ENCODE measurements around the gene PEX14.

PEX14 gene

DNA sequence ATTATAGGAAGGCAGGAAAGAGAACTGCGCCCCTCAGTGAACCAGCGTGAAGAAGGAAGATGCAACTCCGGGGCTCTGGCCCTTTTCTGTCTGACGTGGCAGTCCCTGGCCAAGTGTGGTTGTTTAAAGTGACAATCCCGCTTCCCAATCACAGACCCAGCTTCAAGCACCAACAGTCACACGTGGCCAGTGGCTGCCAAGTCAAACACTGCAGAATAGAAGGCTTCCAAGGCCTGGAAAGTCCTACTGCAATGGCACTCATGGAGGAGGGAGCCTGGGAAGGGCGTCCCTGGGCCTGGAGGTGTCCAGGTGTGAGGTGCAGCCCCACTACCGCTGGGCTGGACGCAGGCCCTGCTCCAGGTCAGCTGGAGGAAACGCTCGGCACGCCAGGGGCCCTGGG is 177.9 kb downstream of the PEX14 start:
- no peak for DNase-seq

DNA sequence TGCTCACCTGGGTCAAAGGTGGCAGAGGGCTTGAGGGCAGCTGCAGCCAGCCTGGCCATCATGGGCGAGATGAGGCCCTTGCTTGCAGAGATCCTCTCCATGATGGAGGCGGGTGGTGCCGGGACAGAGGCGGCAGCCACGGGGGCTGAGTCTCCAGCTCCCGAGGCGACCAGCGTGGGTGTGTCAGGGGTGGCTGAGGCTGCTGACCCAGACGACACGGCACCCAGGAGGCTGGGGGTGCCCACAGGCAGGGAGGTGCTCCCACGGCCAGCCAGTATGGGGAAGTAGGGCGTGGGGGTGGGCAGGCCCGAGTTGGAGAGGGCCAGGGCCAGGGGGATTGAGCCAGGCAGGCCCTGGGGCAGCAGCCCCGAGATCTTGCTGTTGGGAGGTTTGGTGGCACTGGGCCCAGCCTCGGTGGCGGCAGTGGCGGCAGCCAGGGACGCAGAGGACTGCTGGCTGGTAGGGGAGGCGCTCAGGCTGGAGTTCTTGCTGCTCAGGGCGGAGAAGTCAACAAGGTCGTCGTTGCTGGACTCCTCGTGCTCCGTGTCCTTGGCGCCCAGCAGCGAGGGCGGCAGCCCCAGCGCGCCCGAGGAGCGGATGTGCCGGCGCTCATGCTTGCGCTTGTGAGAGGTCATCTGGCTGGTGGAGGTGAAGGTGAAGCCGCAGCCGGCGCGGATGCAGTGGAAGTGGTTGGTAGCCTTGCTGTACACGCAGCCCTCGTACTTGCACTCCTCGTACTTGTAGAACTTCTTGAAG is 178.8 kb downstream of the PEX14 start:
- DNase-seq = no peak

DNA sequence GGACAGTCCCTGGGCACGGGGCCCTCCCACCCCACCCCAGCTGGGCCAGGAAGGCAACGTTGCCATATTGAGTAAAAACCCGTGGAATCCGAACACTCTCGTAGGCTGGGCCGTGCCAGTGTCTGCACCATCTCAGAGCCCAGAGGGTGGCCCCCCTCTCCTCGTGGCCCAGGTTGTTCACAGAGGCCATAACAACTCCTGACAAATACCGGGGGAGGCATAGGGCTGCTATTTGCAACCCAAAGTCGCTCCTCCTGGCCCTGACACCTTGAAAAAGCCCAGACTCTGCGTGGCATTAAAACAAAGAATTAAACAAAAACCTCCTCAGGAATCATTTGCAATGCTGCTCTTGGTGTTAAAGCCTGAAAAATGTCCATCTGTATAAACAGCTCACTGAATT is 180.3 kb downstream of the PEX14 start:
- DNase-seq = no peak

DNA sequence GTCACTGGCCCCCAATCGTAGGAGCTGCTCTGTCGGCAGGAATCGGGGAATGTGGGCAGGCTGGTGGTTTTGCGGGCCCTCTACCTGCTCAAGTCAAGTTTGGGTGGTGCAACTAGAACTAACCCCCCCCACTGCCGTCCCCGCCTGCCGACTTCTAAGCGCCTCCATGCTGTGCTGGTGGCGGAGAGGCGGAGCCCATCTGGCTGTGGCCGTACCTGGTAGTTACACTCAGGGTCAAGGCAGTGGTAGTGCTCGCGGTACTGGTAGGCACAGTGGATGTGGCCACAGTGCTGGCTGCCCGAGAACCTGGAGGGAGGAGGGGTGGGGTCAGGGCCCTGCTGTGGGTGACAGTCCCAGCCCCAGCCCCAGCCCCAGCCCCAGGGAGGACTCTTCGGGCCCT is 181.7 kb downstream of the PEX14 start:
- no peak for DNase-seq

DNA sequence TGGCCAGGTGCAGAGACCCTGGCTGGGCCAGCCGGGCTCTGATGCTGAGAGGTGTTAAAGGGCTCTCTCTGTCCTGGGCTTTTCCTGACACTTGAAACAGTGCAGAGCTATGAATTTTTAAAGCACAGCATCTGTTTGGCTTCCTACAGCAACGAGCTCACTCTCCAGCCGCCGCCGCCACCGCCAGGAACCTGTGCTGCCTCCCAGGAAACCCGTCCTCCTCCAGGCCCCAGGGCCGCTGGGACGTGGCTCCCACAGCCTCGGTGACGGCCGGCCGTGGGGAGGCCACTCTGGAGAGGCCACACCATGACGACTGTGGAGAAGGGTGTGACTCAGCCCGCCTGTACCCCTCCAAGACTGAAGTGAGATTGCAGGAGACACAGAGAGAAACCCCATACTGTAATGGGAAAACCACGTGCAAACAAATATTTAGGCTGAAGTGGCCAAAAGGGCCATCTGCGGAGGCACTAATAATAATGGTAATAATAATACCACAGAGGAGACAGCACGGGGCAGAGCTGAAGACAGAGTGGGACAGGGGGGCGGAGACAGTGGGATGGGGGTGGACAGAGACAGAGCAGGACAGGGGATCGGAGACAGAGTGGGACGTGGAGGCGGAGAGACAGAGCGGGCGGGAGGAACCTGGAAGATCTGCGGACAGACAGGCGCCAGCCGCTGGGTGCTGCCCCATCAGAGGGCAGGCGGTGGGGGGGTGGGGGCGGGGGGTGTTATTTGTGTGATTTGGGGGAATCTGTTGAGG is 182.5 kb downstream of the PEX14 start:
- no peak for DNase-seq

DNA sequence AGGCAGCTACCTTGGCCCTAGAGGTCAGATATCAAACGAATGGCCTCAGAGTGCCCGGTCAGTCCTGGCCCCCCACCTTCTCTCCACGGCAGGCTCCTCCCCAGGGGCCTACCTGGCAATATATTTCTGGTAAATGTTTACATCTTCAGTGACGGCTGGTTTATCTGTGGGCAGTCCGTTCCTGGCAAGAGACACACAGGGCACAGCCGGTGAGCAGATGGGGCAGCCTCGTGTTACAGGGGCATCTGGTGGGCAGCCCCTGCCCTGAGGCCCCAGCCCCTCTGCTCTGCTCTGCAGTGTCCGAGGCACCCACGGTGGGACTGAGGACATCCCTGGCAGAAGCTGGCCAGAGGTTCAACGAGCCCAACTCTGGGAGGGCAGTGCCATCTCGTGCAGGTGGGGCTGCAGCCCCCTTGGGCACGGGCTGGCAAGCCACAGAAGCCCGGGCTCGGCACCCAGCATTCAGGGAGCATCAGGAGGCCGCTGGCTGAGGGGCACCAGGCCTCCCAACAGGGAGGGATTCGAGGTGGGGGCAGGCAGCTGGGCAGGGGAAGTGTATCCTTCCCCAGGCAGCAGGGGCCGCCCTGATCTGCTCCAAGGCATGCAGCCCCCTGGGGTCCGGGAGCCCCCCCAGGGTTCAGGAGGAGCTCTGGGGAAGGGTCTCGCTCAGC is 183.8 kb downstream of the PEX14 start:
- DNase-seq = no peak

DNA sequence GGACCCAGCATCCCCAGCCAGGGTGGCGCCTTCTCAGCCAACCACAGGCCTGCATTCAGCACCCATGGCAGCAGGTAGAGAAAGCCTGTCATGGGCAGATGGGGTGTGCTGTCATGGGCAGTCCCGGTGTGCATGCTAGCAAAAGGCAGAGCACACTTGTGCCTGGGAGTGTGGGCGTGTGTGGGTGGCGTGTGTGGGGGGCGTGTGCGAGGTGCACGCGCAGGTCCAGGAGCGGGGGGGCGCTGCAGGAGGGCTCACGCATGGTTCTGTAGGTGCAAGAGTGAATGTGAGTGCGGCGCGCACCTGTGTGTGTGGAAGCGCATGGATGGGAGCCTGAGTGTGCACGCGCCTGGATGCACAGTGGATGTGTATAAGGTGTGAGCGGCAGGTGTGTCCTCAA is 184.5 kb downstream of the PEX14 start:
- DNase-seq = no peak

DNA sequence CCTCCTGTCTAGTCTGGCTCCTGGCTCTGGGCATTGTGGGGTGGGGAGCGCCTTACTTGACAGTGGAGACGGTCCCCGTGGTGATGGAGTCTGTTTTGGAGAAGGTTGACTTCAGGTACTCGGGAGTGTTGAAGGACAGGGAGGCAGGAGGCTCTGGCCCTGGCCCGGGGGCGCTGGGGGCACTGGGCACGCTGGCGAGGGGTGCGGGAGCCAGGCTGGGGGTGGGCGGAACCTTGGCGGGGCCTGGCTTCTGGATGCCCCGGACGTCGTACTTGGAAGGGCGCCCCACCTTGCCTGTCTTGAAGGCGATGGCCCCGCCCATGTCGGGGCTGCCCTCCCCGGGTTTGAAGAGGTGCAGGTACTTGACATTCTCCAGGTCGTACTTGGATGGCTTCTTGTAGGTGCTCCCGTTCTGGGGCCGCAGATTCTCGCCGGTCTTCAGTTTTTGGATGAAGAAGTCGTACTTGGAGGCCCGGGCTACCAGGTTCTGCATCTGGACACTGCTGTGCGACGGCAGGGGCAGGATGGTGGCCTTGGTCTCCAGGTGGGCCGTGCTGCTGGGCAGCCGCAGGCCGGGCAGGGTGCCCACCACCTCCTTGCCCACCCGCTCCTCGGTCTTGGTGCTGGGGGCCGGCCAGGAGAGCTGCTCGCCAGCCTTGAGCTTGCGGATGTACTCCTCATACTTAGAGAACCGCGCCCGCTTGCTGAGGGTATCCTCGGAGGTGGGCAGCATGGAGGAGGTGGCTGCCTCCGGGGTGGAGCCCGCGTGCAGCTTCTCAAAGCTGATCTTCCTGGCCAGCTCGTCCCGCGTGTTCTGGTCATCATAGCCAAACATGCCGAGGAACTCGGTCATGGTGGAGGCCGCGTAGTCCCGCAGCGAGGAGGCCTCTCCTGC is 185.1 kb downstream of the PEX14 start:
- no peak for DNase-seq

DNA sequence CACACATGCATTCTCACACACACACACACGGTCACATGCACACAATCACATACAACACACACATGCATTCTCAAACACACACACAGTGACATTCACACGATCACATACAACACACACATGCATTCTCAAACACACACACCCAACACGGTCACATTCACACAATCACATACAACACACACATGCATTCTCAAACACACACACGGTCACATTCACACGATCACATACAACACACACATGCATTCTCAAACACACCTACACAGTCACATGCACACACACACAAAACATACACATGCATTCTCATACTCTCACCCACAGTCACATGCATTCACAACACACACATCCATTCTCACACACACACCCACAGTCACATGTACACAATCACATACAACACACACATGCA is 186.7 kb downstream of the PEX14 start:
- DNase-seq = no peak

DNA sequence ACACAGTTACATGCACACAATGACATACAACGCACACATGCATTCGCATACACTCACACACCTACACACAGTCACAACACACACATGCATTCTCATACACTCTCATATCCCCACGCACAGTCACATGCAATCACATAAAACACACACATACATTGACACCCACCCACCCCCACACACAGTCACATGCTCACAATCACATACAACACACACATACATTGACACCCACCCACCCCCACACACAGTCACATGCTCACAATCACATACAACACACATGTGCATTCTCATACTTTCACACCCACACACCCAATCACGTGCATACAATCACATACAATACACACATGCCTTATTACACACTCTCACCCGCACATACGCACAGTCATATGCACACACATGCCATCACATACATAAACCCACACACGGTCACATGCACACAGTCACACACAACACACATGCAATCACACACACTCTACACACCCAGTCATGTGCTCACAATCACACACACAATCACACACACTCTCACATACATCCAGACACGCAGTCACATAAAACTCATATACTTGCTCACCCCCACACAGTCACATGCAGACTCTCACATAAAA is 187.4 kb downstream of the PEX14 start:
- no peak for DNase-seq

DNA sequence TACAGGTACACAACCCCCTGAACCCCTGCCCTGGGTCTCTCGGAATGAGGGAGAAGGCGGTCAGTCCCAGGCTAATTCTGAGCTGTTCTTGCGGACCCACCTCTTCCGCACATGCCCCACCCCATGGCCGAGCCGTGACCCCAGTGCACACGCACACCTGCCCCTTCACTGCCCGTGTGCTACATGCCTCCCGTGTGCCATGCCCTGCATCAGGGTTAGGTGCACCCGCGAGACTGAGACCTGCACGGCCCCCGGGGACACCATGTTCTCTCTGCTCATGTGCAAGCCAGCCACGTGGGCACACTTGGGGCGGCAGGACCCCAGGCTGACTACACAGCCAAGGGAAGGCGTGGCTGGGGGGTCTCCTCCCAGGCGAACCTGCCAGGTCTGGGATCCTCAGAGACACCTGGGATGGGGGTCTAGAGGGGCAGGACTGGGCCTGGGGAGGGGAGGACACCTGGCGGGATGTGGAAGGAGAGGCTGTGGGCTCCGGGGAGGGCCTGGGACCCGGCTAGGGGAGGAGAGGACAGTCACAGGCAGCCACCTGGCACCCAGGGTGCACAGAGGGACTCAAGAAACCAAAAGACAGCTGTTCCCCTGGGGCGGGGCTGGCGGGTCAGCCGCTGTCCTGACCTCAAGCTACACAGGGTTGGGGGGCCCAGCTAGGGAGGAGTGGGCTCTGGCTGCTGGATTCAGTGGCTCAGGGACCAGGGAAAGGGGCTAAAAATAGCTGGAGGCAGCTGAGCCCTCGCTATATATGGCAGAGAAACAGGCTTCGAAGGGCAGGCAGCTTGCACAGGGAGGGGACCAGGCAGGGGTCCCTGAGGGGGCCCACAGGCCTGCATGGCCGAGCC is 188.3 kb downstream of the PEX14 start:
- DNase-seq = no peak

DNA sequence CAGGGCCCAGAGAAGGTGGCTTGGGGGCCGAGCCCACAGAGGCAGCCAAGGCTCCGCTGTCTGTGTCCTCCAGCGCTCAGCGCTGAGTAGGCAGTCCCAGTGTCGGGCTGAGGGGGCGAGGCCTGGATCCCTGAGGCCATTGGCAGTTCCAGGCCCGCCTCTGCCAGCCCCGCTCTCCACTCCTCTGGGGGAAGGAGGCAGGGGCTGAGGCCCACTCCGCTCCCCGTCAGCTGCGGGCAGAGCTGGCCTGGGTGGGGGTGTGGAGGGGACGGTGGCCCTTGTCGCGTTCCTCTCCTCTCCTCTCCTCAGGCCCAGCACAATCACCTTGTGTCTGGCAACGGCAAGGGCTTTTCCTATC is 188.9 kb downstream of the PEX14 start:
- DNase-seq = no peak

DNA sequence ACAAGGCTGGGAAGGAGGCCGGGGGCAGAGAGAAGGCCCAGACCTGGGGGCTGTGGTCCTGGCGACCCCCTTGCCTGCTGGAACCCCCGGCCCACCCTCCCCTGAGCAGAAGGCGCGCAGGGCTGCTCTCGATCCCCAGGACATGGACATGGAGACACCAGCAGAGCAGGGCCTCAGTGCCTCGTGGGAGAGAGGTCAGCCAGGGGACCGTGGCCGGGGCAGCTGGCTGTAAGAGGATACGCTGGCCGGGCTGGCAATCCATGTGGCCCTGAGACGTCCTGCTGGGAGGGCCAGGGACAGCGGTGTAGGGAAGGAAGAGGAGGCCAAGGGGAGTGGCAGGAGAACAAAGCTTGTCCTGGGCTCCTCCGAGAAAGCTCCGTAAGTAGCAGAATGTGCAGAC is 189.5 kb downstream of the PEX14 start:
- DNase-seq = no peak

DNA sequence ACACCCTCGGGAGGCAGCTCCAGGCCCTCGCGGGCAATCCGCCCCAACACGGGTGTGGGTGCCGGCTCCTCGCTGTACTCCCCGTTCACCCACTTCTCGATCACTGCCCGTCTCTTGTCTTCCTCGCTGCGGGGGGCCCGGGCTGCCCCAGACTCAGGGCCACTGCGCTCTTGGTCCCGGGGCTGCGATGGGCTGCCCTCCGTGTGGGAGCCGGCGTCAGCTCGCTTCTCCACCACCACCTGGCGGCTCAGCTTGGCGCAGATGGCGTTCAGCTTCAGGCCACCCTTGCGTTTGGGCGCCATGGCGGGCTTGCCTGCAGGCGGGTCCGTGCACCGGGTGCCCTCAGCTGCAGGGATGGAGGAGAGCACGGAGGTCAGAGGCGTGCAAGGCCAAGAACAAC is 190.5 kb downstream of the PEX14 start:
- no peak for DNase-seq

DNA sequence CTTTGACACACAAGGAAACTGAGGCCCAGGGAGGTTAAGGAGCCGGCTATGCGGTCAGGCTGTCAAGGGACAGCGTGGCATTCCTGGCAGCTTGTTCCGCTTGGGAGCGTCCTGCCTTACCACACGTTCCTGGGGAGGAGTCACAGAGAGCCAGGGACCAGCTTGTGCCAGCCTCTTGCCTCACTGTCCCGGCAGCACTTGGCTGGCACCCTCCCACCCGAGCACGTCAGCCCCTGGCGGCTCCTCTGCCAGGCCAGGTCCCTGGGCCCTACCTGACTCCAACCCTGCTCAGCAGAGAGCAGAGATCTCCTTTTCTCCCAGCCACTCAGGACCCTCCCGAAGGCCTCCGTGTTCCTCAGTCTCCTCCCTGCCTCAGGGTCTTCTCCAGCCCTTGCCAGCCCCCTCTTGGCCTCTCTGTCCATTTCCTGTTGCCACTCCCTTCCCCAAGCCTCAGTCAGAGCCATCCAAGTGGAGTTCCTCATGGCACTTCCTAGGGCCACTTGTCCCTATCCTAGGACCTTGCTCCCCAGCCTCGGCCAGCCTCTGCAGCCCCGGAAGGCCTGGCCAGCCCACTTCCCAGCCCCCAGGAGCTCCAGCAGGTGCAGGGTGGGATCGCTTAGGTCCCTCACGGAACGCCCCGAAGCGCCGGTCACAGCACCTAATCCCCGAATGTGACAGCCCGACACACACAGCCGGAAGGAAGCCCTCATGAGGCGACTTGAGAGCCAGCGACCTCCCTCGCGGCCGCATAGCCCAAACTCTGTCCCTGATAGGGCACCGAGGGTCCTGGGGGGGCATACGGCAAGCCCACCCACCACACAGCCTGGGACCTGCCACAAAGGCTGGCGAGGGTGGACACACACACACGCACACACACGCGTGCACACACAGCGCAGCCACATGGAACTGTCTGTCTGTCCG is 191.4 kb downstream of the PEX14 start:
- DNase-seq = no peak

DNA sequence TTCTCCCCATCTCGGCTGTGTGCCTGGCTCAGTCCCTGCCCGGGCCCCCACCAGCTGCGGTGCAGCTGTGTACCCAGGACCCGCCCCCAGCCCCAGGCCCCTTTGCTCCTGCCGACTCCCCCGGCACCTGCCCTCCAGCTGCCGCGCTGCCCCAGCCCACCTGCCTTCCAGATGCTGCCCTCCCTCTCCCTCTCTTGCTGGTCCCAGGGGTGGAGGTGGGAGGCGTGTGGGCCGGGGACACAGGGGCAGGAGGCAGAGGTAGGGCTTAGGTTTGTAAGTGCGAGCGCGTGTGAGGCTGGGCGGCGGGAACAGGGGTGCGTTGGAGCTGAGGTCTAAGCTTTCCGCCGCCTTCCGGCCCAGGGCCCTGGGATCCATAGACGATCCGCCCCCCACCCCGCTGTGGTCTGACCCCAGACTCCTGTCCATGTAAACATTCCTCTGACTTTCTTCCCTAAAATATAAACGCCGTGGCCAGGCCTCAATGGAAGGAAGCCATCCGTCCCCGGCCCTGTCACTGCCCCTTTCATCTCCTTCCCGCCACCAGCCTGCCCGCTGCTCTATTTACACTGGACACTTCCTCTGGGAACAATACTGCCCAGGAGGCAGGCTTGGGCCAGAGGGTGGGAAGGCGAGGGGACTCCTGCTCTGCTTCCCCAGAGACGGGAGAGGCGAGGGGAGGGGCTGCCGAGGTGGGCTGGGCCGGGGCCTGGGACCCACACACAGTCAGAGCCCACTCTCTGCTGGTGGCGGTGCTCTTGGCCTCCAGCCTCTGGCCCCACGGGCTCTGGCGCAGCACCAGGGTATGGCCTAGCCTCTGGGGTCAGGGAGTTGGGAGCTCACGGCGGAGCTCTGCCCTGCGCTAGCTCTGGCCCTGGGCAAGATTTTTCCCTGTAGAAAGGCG is 193.4 kb downstream of the PEX14 start:
- no peak for DNase-seq

DNA sequence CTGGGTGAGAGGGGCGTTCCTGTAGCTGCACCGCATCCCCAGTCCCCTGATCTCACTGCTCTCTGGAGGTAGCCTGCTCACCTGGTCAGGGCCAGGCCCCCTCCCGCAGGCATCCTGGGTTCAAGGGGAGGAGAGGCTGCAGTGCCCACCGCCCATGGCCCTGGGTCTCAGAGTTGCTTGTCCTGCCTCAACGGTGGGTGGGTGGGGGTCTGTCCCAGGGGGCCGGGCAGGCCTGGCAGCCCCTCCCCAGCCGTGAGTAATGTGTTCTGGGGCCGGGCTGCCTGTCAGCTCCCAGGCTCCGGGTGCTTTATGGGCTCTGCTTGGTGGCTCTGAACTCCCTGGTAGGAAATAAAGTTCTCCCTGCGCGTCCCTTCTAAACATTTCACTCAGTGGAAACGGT is 194.8 kb downstream of the PEX14 start:
- no peak for DNase-seq

DNA sequence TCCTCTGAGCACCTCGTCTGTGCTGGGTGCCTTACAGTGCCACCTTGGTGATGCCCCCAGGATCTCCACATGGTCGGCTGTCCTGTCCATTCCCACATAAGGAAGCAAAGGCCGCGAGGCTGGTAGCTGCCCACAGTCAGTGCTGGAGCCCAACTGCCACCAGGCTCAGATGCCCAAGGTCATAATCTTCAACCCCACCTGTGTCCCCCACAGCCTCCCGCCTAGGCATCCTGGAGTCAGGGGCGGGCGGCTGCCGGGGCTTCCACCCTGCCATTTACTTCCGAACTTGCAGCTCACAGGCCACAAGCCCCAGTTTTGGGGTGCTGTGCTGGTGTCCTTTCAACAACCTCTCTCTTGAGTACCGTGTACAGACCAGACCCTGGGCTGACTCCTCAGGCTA is 195.4 kb downstream of the PEX14 start:
- DNase-seq = no peak

DNA sequence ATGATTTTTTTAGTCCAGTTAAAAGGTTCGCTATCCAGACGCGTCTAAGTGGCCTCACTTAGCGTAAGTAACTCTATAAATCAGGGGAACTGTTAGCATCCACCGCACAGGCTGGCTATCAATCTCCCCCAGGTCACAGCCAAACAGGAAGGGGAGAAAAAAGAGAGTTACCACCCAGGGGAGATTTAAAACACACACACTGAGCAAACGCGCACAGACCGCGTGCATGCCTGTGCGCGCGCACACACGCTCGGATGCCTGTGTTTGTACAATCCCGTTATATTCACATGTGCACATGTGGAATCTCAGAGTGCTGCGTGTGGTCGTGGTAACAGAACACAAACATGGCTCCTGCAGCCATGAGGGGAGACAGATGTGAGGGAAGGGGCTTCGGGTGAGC is 196.3 kb downstream of the PEX14 start:
- no peak for DNase-seq

All from stimulated activated naive CD4-positive, alpha-beta T cell (primary cell).